Measurements from ENCODE around the gene DRGX. TPM values are rescaled to one million over a fixed set of nuclear protein-coding genes. Genes with fewer than 3 reads are reported as not detected.

DRGX gene
- total and polyA plus RNA-seq, 2 of the 13 experiments (the other 11 are each of a cell fraction or from before 2014, with no cell fraction given) = not detected

DNA sequence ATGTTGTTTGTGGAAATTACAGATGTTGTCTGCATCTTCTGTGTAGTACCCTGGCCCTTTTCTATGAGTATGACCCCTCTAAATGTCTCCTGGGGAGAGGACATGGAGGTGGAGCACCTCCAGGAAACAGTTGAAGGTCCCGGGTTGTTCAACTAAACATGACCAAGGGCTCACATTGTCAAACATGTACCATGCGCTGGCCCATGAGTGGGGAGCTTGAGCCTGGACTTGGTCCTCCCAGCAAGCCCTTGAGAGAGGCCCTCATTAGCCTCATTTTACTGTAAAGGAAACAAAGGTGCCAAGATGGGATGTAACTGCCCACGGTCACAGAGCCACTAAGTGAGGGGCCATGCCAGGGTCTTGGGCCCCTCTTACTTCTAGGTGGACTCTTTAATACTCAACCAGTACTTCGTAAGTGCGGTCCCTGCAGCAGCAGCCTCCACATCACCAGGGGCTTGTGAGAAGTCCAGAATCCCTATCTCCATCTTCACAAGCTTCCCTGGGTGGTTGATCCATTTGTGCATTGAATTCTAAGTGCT, 65.7 kb downstream of the DRGX start (continued):
- TF ChIP-seq, protein P1, sequence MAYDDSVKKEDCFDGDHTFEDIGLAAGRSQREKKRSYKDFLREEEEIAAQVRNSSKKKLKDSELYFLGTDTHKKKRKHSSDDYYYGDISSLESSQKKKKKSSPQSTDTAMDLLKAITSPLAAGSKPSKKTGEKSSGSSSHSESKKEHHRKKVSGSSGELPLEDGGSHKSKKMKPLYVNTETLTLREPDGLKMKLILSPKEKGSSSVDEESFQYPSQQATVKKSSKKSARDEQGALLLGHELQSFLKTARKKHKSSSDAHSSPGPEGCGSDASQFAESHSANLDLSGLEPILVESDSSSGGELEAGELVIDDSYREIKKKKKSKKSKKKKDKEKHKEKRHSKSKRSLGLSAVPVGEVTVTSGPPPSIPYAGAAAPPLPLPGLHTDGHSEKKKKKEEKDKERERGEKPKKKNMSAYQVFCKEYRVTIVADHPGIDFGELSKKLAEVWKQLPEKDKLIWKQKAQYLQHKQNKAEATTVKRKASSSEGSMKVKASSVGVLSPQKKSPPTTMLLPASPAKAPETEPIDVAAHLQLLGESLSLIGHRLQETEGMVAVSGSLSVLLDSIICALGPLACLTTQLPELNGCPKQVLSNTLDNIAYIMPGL (CRISPR knock-in tag; IDR thresholded peaks at IDR 0.05; ENCODE audit: borderline replicate concordance in 1 of 2, low read depth in 1 of 2) = no peak
- TF ChIP-seq, protein P2, sequence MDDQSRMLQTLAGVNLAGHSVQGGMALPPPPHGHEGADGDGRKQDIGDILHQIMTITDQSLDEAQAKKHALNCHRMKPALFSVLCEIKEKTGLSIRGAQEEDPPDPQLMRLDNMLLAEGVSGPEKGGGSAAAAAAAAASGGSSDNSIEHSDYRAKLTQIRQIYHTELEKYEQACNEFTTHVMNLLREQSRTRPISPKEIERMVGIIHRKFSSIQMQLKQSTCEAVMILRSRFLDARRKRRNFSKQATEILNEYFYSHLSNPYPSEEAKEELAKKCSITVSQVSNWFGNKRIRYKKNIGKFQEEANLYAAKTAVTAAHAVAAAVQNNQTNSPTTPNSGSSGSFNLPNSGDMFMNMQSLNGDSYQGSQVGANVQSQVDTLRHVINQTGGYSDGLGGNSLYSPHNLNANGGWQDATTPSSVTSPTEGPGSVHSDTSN (CRISPR knock-in tag; IDR thresholded peaks at IDR 0.05; ENCODE audit: borderline replicate concordance) = no peak
- TF ChIP-seq RNF2 (conservative IDR thresholded peaks at IDR 0.05; ENCODE audit: low read depth) = no peak
- no peak for TF ChIP-seq NFYC (CRISPR knock-in tag; IDR thresholded peaks at IDR 0.05)
- TF ChIP-seq NBN (conservative IDR thresholded peaks at IDR 0.05) = no peak
- TF ChIP-seq ZNF382 (CRISPR knock-in tag; IDR thresholded peaks at IDR 0.05; ENCODE audit: borderline replicate concordance) = no peak
- TF ChIP-seq ARID2 (CRISPR knock-in tag; IDR thresholded peaks at IDR 0.05; ENCODE audit: borderline replicate concordance) = no peak
- TF ChIP-seq ZNF567 (CRISPR knock-in tag; IDR thresholded peaks at IDR 0.05; ENCODE audit: borderline replicate concordance) = no peak

DNA sequence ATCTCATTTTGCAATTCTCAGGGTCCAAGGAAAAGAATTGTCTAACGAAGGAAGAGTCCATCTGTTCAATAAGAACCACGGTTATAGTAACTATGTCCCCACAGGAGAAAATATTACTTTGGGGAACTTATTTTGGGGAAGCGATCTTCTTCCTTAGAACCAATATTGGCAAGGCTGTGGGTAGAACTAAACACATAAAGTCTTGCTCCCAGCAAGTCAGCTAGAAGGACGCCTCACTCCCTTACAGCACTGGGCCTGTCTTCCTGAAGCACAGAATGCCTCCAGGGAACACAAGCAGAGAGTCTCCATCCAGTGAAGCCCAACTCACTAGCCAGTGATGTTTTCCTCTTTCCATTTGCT, 66.8 kb downstream of the DRGX start:
- Histone ChIP-seq H3K9ac (ENCODE audit: insufficient read depth, low read depth, low read length) (no peak overlapping the region), H3K9me3 (ENCODE audit: low read length) (no peaks in the 10 kb centered on the region), H2AFZ (ENCODE audit: low read length) (no peak overlapping the region), H3K4me2 (ENCODE audit: low read depth, low read length) (no peak overlapping the region), H3K79me2 (ENCODE audit: insufficient read depth, low read length) (no peaks in the 10 kb centered on the region), H3K27me3 (ENCODE audit: control insufficient read depth in 1 of 2, insufficient read depth in 2 of 2, low read length in 2 of 2) (peaks cover 3 to 37% of the 10 kb centered on the region in 2 experiments; a peak in 4 of 5 replicates), H3K36me3 (replicated peaks in 1 of 2; ENCODE audit: control insufficient read depth in 1 of 2, insufficient read depth in 2 of 2, low read length in 2 of 2) (no peaks in the 10 kb centered on the region), H3K4me1 (ENCODE audit: insufficient read depth, low read length) (no peaks in the 10 kb centered on the region), H3K4me3 (replicated peaks in 1 of 3; ENCODE audit: insufficient read depth in 1 of 3, low read depth in 2 of 3, low read length in 3 of 3) (no peak overlapping the region), H4K20me1 (ENCODE audit: insufficient read depth, low read length) (no peaks in the 10 kb centered on the region), H3K27ac (ENCODE audit: extremely low read length, insufficient read depth, low read length) (no peak overlapping the region)
- WGBS (ENCODE audit: low lambda C conversion rate) = 4% methylated on average over 4 of the region's 4 CpGs
- ATAC-seq = no peak
- ChIA-PET POLR2A (no interaction called here), CTCF (ENCODE audit: low intra/inter-chr PET ratio, low total read pairs) (no interaction called here)
- intact Hi-C loops (cut with micrococcal nuclease; ENCODE audit: unreplicated experiment) = no loop called here
- no TSS peak for BruUV-seq (replicated peaks)
- DNase-seq (ENCODE audit: low spot score) = no peak
- no peak for FAIRE-seq
- in situ Hi-C loops (cut with HindIII; ENCODE audit: extremely low pct_ligation_motif_present, low pct_unique_long_range_greater_than_20kb) = no loop called here
- TF ChIP-seq, protein P3, sequence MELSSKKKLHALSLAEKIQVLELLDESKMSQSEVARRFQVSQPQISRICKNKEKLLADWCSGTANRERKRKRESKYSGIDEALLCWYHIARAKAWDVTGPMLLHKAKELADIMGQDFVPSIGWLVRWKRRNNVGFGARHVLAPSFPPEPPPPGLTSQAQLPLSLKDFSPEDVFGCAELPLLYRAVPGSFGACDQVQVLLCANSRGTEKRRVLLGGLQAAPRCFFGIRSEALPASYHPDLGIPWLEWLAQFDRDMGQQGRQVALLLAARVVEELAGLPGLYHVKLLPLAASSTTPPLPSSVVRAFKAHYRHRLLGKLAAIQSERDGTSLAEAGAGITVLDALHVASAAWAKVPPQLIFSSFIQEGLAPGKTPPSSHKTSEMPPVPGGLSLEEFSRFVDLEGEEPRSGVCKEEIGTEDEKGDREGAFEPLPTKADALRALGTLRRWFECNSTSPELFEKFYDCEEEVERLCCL (CRISPR knock-in tag; IDR thresholded peaks at IDR 0.05; ENCODE audit: borderline replicate concordance) = no peak
- TF ChIP-seq RELA (CRISPR knock-in tag; IDR thresholded peaks at IDR 0.05) (no peak), FOXK1 (CRISPR knock-in tag; IDR thresholded peaks at IDR 0.05; ENCODE audit: borderline replicate concordance, low read depth) (no peak), HIVEP1 (CRISPR knock-in tag; IDR thresholded peaks at IDR 0.05) (no peak), SRF (IDR thresholded peaks at IDR 0.05; ENCODE audit: low read depth, low read length) (no peak), ZNF451 (CRISPR knock-in tag; IDR thresholded peaks at IDR 0.05) (no peak)
- TF ChIP-seq, protein P4, sequence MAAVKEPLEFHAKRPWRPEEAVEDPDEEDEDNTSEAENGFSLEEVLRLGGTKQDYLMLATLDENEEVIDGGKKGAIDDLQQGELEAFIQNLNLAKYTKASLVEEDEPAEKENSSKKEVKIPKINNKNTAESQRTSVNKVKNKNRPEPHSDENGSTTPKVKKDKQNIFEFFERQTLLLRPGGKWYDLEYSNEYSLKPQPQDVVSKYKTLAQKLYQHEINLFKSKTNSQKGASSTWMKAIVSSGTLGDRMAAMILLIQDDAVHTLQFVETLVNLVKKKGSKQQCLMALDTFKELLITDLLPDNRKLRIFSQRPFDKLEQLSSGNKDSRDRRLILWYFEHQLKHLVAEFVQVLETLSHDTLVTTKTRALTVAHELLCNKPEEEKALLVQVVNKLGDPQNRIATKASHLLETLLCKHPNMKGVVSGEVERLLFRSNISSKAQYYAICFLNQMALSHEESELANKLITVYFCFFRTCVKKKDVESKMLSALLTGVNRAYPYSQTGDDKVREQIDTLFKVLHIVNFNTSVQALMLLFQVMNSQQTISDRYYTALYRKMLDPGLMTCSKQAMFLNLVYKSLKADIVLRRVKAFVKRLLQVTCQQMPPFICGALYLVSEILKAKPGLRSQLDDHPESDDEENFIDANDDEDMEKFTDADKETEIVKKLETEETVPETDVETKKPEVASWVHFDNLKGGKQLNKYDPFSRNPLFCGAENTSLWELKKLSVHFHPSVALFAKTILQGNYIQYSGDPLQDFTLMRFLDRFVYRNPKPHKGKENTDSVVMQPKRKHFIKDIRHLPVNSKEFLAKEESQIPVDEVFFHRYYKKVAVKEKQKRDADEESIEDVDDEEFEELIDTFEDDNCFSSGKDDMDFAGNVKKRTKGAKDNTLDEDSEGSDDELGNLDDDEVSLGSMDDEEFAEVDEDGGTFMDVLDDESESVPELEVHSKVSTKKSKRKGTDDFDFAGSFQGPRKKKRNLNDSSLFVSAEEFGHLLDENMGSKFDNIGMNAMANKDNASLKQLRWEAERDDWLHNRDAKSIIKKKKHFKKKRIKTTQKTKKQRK (IDR thresholded peaks at IDR 0.05; ENCODE audit: low read length) = no peak

Data from HepG2 (cell line).